GM23338 (cell line): ENCODE data around the gene TACR3. TPM values are rescaled to one million over a fixed set of nuclear protein-coding genes. Genes with fewer than 3 reads are reported as not detected.
A peak's percentile ranks its signal among the peaks of the same experiment; 100 is the strongest.

ENCODE experiments used
- ATAC-seq: fragments of 200-7000 bp; cut with Tn5 transposase; 3 replicates; pipeline ENCODE4 v1.9.1; 2020
- DNase-seq: peaks from one replicate; pipeline ENCODE4 v3.0.0-alpha.2; 2015; ENCODE audit warnings: low spot score
- H2AFZ ChIP-seq: fragments of 200-600 bp; sonication (generic); 2 replicates; pipeline ENCODE4 v1.8.0; 2016; ENCODE audit warnings: antibody characterized with exemption, mild to moderate bottlenecking, moderate library complexity
- H3F3A ChIP-seq: fragments of 200-600 bp; sonication (generic); replicated peaks from 2 replicates; pipeline ENCODE4 v1.8.0; 2017; ENCODE audit warnings: antibody characterized with exemption, mixed run types, low read depth
- H3K27ac ChIP-seq: fragments of 200-600 bp; sonication (generic); 2 replicates; pipeline ENCODE4 v1.6.1; 2016; ENCODE audit warnings: low read depth
- H3K27me3 ChIP-seq: fragments of 200-600 bp; sonication (generic); 2 replicates; pipeline ENCODE4 v1.8.0; 2016; ENCODE audit warnings: mild to moderate bottlenecking, mixed run types, moderate library complexity; ENCODE audit not compliant: insufficient read depth
- H3K36me3 ChIP-seq: fragments of 200-600 bp; sonication (generic); 2 replicates; pipeline ENCODE4 v1.8.0; 2016; ENCODE audit warnings: mild to moderate bottlenecking; ENCODE audit not compliant: insufficient read depth
- H3K4me1 ChIP-seq: fragments of 200-600 bp; sonication (generic); 2 replicates; pipeline ENCODE4 v1.8.0; 2016; ENCODE audit warnings: mild to moderate bottlenecking, moderate library complexity; ENCODE audit not compliant: insufficient read depth
- H3K4me2 ChIP-seq: fragments of 200-600 bp; sonication (generic); 2 replicates; pipeline ENCODE4 v1.7.1; 2017; ENCODE audit warnings: mixed run types
- H3K4me3 ChIP-seq: fragments of 200-600 bp; sonication (generic); 2 replicates; pipeline ENCODE4 v1.6.1; 2016; ENCODE audit warnings: mixed run types
- H3K79me2 ChIP-seq: fragments of 200-600 bp; sonication (generic); replicated peaks from 2 replicates; pipeline ENCODE4 v1.8.0; 2017; ENCODE audit warnings: mild to moderate bottlenecking; ENCODE audit not compliant: insufficient read depth
- H3K9me2 ChIP-seq: fragments of 200-600 bp; sonication (generic); 2 replicates; pipeline ENCODE4 v1.8.0; 2017; ENCODE audit not compliant: insufficient read depth
- H4K20me1 ChIP-seq: fragments of 200-600 bp; sonication (generic); replicated peaks from 2 replicates; pipeline ENCODE4 v1.8.0; 2017; ENCODE audit warnings: mild to moderate bottlenecking; ENCODE audit not compliant: insufficient read depth
- H3K27ac Mint-ChIP-seq: 2 replicates; pipeline ENCODE4 v1.8.0; 2020; ENCODE audit warnings: inconsistent platforms, mild to moderate bottlenecking, moderate library complexity, mixed read lengths
- H3K27me3 Mint-ChIP-seq: 3 replicates; pipeline ENCODE4 v1.8.0; 2022; ENCODE audit warnings: low read depth, mild to moderate bottlenecking, moderate library complexity, mixed read lengths, inconsistent platforms; ENCODE audit not compliant: insufficient read depth, poor library complexity
- H3K36me3 Mint-ChIP-seq: 3 replicates; pipeline ENCODE4 v1.8.0; 2021; ENCODE audit warnings: low read depth, mild to moderate bottlenecking, inconsistent platforms, moderate library complexity, mixed read lengths
- H3K4me1 Mint-ChIP-seq: 3 replicates; pipeline ENCODE4 v1.8.0; 2020; ENCODE audit warnings: mild to moderate bottlenecking, inconsistent platforms, mixed read lengths
- H3K4me3 Mint-ChIP-seq: 3 replicates; pipeline ENCODE4 v1.8.0; 2021; ENCODE audit warnings: moderate library complexity, mild to moderate bottlenecking, inconsistent platforms, mixed read lengths
- H3K9me3 Mint-ChIP-seq: 3 replicates; pipeline ENCODE4 v1.8.0; 2020; ENCODE audit warnings: moderate library complexity, mild to moderate bottlenecking, inconsistent platforms, mixed read lengths
- CREB1 ChIP-seq: fragments of 250-450 bp; sonication (Bioruptor Pico); IDR thresholded peaks from 2 replicates; pipeline ENCODE4 v1.5.0; 2020; ENCODE audit warnings: low read depth, mild to moderate bottlenecking, moderate library complexity
- polyA plus RNA-seq: library from polyadenylated mRNA; unstranded; fragments of >200 nt; fragmentation: Nextera tagmentation; extraction: Ambion mirVana; gene quantifications from 2 replicates; pipeline ENCODE4 v1.2.1, GENCODE V29; 2016
- total RNA-seq: library from RNA; depleted of rRNA; stranded (reverse); fragments of >200 nt; shearing (Covaris generic); gene quantifications from 2 replicates; pipeline ENCODE4 v1.2.3, GENCODE V29; 2014
- TF ChIP-seq, protein P1 (sequence below), 2 experiments: fragments of 200-600 bp in 1 of 2; sonication (generic) in 1 of 2; conservative IDR thresholded peaks; 2 replicates each; pipeline versions ENCODE4 v1.5.1 to v1.6.1; 2016 to 2017; ENCODE audit warnings: antibody characterized with exemption in 2 of 2, low read depth in 2 of 2, mild to moderate bottlenecking in 2 of 2, moderate library complexity in 1 of 2
- TF ChIP-seq, protein P2 (sequence below): IDR thresholded peaks from 2 replicates; pipeline ENCODE4 v1.6.1; 2016; ENCODE audit warnings: antibody characterized with exemption
- TF ChIP-seq, protein P3 (sequence below): fragments of 250-450 bp; sonication (Bioruptor Pico); IDR thresholded peaks from 2 replicates; pipeline ENCODE4 v1.5.0; 2020; ENCODE audit warnings: mild to moderate bottlenecking, moderate library complexity

TACR3 gene
- total and polyA plus RNA-seq, 2 experiments from 2014 or later, result 0.76 to 2.2 TPM

DNA sequence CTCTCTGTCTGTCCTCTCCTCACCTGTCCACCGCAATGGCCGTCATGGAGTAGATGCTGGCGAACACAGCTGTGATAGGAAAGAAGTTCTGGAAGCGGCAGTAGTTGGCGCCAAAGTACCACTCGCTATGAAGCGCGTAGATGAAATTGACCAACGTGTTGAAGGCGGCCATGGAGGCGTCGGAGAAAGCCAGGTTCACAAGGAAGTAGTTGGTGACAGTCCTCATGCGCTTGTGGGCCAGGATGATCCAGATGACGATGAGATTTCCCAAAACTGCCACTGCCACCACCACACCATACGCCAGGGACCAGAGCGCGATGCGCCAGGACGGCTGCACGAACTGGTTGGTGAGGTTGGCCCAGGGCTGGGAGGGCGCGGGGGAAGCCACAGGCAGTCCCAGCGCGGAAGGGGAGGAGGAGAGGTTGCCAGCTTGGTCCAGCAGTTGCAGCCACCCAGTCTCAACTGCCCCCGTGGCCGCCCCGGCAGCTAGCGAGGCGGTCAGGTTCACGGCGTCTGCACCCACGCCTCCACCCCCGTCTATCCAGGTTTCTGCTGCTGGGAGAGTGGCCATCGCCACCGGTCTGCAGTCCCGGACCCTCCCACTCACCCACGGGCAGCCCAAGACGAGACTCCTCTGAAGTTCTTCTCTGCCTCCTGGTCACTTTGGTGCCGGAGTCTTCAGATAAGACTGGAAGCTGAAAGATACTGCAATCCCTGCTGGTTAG, 518 bp downstream of the TACR3 start:
- Mint-ChIP-seq H3K4me3 (peak overlapping the region; percentile 74), H3K9me3 (peaks cover 7% of the 10 kb centered on the region; the same call in 2 of the 3 replicates), H3K27ac (no peak overlapping the region), H3K27me3 (peaks cover 26% of the 10 kb centered on the region), H3K36me3 (no peaks in the 10 kb centered on the region; the same call in 1 of the 3 replicates), H3K4me1 (peaks cover 10% of the 10 kb centered on the region)
- Histone ChIP-seq H3K27ac (no peak overlapping the region), H3K36me3 (no peaks in the 10 kb centered on the region), H3K4me3 (peak overlapping the region; percentile 95), H3K4me2 (peak overlapping the region; percentile 98), H3K27me3 (peaks cover 39% of the 10 kb centered on the region), H3F3A (no peaks in the 10 kb centered on the region), H3K9me2 (no peaks in the 10 kb centered on the region), H4K20me1 (no peaks in the 10 kb centered on the region), H3K4me1 (peaks cover 4% of the 10 kb centered on the region), H3K79me2 (no peaks in the 10 kb centered on the region), H2AFZ (peak overlapping the region; percentile 100)
- peak; percentile 73 for DNase-seq
- TF ChIP-seq, protein P1, sequence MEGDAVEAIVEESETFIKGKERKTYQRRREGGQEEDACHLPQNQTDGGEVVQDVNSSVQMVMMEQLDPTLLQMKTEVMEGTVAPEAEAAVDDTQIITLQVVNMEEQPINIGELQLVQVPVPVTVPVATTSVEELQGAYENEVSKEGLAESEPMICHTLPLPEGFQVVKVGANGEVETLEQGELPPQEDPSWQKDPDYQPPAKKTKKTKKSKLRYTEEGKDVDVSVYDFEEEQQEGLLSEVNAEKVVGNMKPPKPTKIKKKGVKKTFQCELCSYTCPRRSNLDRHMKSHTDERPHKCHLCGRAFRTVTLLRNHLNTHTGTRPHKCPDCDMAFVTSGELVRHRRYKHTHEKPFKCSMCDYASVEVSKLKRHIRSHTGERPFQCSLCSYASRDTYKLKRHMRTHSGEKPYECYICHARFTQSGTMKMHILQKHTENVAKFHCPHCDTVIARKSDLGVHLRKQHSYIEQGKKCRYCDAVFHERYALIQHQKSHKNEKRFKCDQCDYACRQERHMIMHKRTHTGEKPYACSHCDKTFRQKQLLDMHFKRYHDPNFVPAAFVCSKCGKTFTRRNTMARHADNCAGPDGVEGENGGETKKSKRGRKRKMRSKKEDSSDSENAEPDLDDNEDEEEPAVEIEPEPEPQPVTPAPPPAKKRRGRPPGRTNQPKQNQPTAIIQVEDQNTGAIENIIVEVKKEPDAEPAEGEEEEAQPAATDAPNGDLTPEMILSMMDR (conservative IDR thresholded peaks at IDR 0.05; ENCODE audit: low read depth in 2 of 2), result peak; percentile 30 to 65; a peak in 3 of 4 replicates
- 0 out of 2 replicates have a peak, but pooled peaks have one; percentile 34 for TF ChIP-seq CREB1
- TF ChIP-seq, protein P2, sequence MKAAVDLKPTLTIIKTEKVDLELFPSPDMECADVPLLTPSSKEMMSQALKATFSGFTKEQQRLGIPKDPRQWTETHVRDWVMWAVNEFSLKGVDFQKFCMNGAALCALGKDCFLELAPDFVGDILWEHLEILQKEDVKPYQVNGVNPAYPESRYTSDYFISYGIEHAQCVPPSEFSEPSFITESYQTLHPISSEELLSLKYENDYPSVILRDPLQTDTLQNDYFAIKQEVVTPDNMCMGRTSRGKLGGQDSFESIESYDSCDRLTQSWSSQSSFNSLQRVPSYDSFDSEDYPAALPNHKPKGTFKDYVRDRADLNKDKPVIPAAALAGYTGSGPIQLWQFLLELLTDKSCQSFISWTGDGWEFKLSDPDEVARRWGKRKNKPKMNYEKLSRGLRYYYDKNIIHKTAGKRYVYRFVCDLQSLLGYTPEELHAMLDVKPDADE, result no peak
- TF ChIP-seq, protein P3, sequence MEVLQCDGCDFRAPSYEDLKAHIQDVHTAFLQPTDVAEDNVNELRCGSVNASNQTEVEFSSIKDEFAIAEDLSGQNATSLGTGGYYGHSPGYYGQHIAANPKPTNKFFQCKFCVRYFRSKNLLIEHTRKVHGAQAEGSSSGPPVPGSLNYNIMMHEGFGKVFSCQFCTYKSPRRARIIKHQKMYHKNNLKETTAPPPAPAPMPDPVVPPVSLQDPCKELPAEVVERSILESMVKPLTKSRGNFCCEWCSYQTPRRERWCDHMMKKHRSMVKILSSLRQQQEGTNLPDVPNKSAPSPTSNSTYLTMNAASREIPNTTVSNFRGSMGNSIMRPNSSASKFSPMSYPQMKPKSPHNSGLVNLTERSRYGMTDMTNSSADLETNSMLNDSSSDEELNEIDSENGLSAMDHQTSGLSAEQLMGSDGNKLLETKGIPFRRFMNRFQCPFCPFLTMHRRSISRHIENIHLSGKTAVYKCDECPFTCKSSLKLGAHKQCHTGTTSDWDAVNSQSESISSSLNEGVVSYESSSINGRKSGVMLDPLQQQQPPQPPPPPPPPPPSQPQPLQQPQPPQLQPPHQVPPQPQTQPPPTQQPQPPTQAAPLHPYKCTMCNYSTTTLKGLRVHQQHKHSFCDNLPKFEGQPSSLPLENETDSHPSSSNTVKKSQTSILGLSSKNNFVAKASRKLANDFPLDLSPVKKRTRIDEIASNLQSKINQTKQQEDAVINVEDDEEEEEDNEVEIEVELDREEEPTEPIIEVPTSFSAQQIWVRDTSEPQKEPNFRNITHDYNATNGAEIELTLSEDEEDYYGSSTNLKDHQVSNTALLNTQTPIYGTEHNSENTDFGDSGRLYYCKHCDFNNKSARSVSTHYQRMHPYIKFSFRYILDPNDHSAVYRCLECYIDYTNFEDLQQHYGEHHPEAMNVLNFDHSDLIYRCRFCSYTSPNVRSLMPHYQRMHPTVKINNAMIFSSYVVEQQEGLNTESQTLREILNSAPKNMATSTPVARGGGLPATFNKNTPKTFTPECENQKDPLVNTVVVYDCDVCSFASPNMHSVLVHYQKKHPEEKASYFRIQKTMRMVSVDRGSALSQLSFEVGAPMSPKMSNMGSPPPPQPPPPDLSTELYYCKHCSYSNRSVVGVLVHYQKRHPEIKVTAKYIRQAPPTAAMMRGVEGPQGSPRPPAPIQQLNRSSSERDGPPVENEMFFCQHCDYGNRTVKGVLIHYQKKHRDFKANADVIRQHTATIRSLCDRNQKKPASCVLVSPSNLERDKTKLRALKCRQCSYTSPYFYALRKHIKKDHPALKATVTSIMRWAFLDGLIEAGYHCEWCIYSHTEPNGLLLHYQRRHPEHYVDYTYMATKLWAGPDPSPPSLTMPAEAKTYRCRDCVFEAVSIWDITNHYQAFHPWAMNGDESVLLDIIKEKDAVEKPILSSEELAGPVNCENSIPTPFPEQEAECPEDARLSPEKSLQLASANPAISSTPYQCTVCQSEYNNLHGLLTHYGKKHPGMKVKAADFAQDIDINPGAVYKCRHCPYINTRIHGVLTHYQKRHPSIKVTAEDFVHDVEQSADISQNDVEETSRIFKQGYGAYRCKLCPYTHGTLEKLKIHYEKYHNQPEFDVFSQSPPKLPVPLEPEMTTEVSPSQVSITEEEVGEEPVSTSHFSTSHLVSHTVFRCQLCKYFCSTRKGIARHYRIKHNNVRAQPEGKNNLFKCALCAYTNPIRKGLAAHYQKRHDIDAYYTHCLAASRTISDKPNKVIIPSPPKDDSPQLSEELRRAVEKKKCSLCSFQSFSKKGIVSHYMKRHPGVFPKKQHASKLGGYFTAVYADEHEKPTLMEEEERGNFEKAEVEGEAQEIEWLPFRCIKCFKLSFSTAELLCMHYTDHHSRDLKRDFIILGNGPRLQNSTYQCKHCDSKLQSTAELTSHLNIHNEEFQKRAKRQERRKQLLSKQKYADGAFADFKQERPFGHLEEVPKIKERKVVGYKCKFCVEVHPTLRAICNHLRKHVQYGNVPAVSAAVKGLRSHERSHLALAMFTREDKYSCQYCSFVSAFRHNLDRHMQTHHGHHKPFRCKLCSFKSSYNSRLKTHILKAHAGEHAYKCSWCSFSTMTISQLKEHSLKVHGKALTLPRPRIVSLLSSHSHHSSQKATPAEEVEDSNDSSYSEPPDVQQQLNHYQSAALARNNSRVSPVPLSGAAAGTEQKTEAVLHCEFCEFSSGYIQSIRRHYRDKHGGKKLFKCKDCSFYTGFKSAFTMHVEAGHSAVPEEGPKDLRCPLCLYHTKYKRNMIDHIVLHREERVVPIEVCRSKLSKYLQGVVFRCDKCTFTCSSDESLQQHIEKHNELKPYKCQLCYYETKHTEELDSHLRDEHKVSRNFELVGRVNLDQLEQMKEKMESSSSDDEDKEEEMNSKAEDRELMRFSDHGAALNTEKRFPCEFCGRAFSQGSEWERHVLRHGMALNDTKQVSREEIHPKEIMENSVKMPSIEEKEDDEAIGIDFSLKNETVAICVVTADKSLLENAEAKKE (CRISPR knock-in tag), result peak; percentile 90; the same call in 1 of the 2 replicates
- peak; percentile 77 for ATAC-seq
